ENCODE results near the gene TMED3. TPM values are rescaled to one million over a fixed set of nuclear protein-coding genes. Genes with fewer than 3 reads are reported as not detected.

TMED3 gene
- total RNA-seq, 2 experiments from 2014 or later = 40.1 to 41.4 TPM

- no peak overlapping the region for H3K4me3 Mint-ChIP-seq
- DNase-seq (no peak), ATAC-seq (no peak)
- no peak for TF ChIP-seq CTCF (IDR thresholded peaks at IDR 0.05)
- ChIA-PET CTCF (interaction anchor here (0.8 kb wide), 1 partner anchor 18 kb away, joined by 3 read pairs; no protein-coding TSS in a partner anchor), POLR2A (no interaction called here)
- H3K9me3 Mint-ChIP-seq = no peaks in the 10 kb centered on the region
- H3K27me3 Mint-ChIP-seq = no peaks in the 10 kb centered on the region
- peaks cover 4% of the 10 kb centered on the region for H3K36me3 Mint-ChIP-seq (ENCODE audit: low read depth)
- no peak overlapping the region for H3K27ac Mint-ChIP-seq
- intact Hi-C loops (cut with micrococcal nuclease) = no loop called here
- H3K4me1 Mint-ChIP-seq (ENCODE audit: low read depth) = no peaks in the 10 kb centered on the region
These were observed 47.2 kb downstream of the TMED3 start for GRCh38 chr15:79358069-79358468.

GRCh38 chr15:79364571-79365240 is 53.8 kb downstream of the TMED3 start:
- no peak overlapping the region for H3K4me3 Mint-ChIP-seq
- H3K27me3 Mint-ChIP-seq = no peaks in the 10 kb centered on the region
- no peak for TF ChIP-seq CTCF (IDR thresholded peaks at IDR 0.05)
- ATAC-seq = no peak
- ChIA-PET POLR2A (interaction anchor here (0.9 kb wide), 1 partner anchor 53 kb away, joined by 3 read pairs; no protein-coding TSS in a partner anchor), CTCF (interaction anchor here (1.9 to 6.8 kb wide), 2 partner anchors 16 to 628 kb away, joined by 4 to 55 read pairs; no protein-coding TSS in a partner anchor)
- H3K9me3 Mint-ChIP-seq = no peaks in the 10 kb centered on the region
- intact Hi-C loops (cut with micrococcal nuclease) = no loop called here
- peaks cover 3% of the 10 kb centered on the region for H3K36me3 Mint-ChIP-seq (ENCODE audit: low read depth)
- DNase-seq = no peak
- H3K4me1 Mint-ChIP-seq (ENCODE audit: low read depth) = no peaks in the 10 kb centered on the region
- no peak overlapping the region for H3K27ac Mint-ChIP-seq

- POLR2A ChIA-PET = no interaction called here
These were observed 54.9 kb downstream of the TMED3 start for GRCh38 chr15:79365765-79366164.

GRCh38 chr15:79366691-79367090 is 55.8 kb downstream of the TMED3 start:
- no peaks in the 10 kb centered on the region for H3K4me1 Mint-ChIP-seq (ENCODE audit: low read depth)
- POLR2A ChIA-PET = no interaction called here
- no peaks in the 10 kb centered on the region for H3K9me3 Mint-ChIP-seq
- intact Hi-C loops (cut with micrococcal nuclease) = no loop called here
- ATAC-seq = no peak
- H3K4me3 Mint-ChIP-seq = no peak overlapping the region
- H3K27ac Mint-ChIP-seq = no peak overlapping the region
- CTCF ChIA-PET = interaction anchor here (1.0 to 6.8 kb wide), 2 partner anchors 14 to 50 kb away, joined by 3 to 55 read pairs; no protein-coding TSS in a partner anchor
- TF ChIP-seq CTCF (IDR thresholded peaks at IDR 0.05) = no peak
- H3K36me3 Mint-ChIP-seq (ENCODE audit: low read depth) = peaks cover 3% of the 10 kb centered on the region
- DNase-seq = no peak
- no peaks in the 10 kb centered on the region for H3K27me3 Mint-ChIP-seq

More at GRCh38 chr15:79365765-79366164, 54.9 kb downstream of the TMED3 start:
- no peaks in the 10 kb centered on the region for H3K27me3 Mint-ChIP-seq
- H3K4me1 Mint-ChIP-seq (ENCODE audit: low read depth) = no peaks in the 10 kb centered on the region
- intact Hi-C loops (cut with micrococcal nuclease) = no loop called here
- ATAC-seq (no peak), DNase-seq (no peak)
- no peak for TF ChIP-seq CTCF (IDR thresholded peaks at IDR 0.05)
- H3K27ac Mint-ChIP-seq = no peak overlapping the region
- no peaks in the 10 kb centered on the region for H3K9me3 Mint-ChIP-seq
- H3K36me3 Mint-ChIP-seq (ENCODE audit: low read depth) = peaks cover 3% of the 10 kb centered on the region
- no peak overlapping the region for H3K4me3 Mint-ChIP-seq
- CTCF ChIA-PET = interaction anchor here (1.0 to 6.8 kb wide), 3 partner anchors 15 to 627 kb away, joined by 3 to 55 read pairs (median 4); no protein-coding TSS in a partner anchor

GRCh38 chr15:79370716-79371115 is 59.8 kb downstream of the TMED3 start:
- intact Hi-C loops (cut with micrococcal nuclease) = no loop called here
- Mint-ChIP-seq H3K27me3 (no peaks in the 10 kb centered on the region), H3K36me3 (ENCODE audit: low read depth) (no peaks in the 10 kb centered on the region), H3K4me1 (ENCODE audit: low read depth) (no peaks in the 10 kb centered on the region), H3K4me3 (no peak overlapping the region), H3K9me3 (no peaks in the 10 kb centered on the region), H3K27ac (no peak overlapping the region)
- TF ChIP-seq CTCF (IDR thresholded peaks at IDR 0.05) = no peak
- ChIA-PET CTCF (interaction anchor here (6.8 kb wide), 1 partner anchor 10 kb away, joined by 55 read pairs; no protein-coding TSS in a partner anchor), POLR2A (no interaction called here)
- DNase-seq (no peak), ATAC-seq (no peak)

Measured in activated CD8-positive, alpha-beta T cell treated with anti-CD3 and anti-CD28 coated beads for 36 hours (primary cell).